ENCODE data around the gene SURF6.
"Not testable (repeated sequence)": the region's sequence is repeated elsewhere in the genome, so short reads cannot be mapped to it uniquely, and the experiment has no call there.

Gene SURF6

GRCh38 chr9:133342570-133342969 is 6.6 kb upstream of the SURF6 start:
- TF ChIP-seq, protein P1, sequence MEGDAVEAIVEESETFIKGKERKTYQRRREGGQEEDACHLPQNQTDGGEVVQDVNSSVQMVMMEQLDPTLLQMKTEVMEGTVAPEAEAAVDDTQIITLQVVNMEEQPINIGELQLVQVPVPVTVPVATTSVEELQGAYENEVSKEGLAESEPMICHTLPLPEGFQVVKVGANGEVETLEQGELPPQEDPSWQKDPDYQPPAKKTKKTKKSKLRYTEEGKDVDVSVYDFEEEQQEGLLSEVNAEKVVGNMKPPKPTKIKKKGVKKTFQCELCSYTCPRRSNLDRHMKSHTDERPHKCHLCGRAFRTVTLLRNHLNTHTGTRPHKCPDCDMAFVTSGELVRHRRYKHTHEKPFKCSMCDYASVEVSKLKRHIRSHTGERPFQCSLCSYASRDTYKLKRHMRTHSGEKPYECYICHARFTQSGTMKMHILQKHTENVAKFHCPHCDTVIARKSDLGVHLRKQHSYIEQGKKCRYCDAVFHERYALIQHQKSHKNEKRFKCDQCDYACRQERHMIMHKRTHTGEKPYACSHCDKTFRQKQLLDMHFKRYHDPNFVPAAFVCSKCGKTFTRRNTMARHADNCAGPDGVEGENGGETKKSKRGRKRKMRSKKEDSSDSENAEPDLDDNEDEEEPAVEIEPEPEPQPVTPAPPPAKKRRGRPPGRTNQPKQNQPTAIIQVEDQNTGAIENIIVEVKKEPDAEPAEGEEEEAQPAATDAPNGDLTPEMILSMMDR (IDR thresholded peaks at IDR 0.05; ENCODE audit: low read depth, low read length), result peak; percentile 29
- H3K4me3 ChIP-seq (ENCODE audit: low read depth, low read length), result no peak overlapping the region
- in situ Hi-C loops (cut with HindIII; ENCODE audit: low sequenced_read_pairs), result no loop called here
- DNase-seq (ENCODE audit: low read depth, low spot score), result no peak

DNA sequence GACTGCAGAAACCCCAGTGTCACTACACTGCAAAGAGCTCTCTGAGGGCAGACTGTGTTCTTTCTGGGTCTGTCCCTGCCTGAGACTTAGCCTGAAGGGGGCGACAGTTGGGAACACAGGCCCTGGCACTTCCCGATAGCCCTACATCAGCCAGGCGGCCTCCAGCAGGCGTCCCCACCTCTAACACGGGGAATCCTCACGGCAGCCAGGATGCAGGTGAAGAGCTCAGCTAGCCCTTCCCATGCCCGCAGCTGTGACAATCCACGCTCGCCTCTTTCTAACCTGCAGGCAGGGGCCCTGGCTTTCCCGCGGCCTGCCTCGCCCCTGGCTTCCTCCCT is 6.0 kb upstream of the SURF6 start:
- in situ Hi-C loops (cut with HindIII; ENCODE audit: low sequenced_read_pairs), result no loop called here
- TF ChIP-seq, protein P1 (IDR thresholded peaks at IDR 0.05; ENCODE audit: low read depth, low read length), result peak; percentile 28
- no peak for DNase-seq (ENCODE audit: low read depth, low spot score)
- H3K4me3 ChIP-seq (ENCODE audit: low read depth, low read length), result no peak overlapping the region

DNA sequence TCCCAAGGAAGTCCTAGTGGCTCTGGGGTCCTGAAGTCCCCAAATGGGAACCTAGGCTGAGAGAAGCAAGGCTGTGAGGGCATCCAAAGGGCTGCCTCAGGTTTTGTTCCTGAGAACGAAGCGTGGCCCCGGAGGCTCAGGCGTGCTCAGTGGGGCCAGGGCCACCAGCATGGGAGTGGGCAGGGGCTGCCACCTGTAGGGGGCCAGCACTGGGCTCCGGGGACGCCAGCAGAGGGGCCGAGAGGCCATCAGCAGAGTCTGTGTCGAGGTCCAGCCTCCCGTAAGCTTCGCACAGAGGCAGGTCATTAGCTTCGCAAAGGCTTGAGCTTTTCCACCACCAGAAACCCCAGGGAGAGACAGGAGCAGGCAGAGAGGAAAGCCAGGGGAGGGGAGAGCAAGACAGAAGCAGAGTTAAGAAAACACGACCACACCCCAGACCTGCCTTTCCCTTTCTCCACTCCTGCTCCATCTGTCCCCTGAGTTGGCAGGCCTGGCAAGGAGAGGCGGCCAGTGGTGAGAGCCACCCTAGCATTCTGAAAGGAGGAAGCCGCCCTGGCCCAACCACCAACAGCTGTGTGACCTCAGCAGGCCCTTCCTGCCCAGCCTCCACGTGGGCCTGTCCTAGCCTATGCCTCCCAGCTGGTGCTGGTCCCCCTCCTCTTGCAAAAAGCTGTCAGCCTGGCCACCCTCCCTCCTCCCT is 5.5 kb upstream of the SURF6 start:
- TF ChIP-seq, protein P1 (IDR thresholded peaks at IDR 0.05; ENCODE audit: low read depth, low read length), result no peak
- DNase-seq (ENCODE audit: low read depth, low spot score), result no peak
- H3K4me3 ChIP-seq (ENCODE audit: low read depth, low read length), result no peak overlapping the region
- in situ Hi-C loops (cut with HindIII; ENCODE audit: low sequenced_read_pairs), result no loop called here

GRCh38 chr9:133340916-133341315 is 4.9 kb upstream of the SURF6 start:
- H3K4me3 ChIP-seq (ENCODE audit: low read depth, low read length), result no peak overlapping the region
- in situ Hi-C loops (cut with HindIII; ENCODE audit: low sequenced_read_pairs), result no loop called here
- no peak for DNase-seq (ENCODE audit: low read depth, low spot score)

DNA sequence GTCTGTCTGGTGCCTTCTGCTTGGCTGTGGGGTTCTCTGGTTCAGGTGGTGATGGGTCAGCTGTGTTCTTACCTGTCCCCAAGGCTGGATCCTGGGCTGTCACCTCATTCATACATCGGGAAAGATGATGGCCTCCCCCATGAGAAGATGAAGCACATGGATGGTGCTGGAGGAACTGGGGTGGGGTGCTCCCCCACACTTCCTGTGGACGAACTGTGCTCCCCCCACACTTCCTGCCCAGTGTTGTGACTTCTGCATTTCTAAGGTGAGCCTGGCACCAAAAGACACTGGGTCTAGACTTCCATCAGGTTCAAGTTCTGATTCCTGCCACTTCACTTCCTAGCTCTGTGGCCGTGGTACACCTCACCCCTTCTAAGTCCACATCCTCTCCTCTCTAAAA is 4.3 kb upstream of the SURF6 start:
- in situ Hi-C loops (cut with HindIII; ENCODE audit: low sequenced_read_pairs), result no loop called here
- TF ChIP-seq, protein P1 (IDR thresholded peaks at IDR 0.05; ENCODE audit: low read depth, low read length), result no peak
- DNase-seq (ENCODE audit: low read depth, low spot score), result no peak
- H3K4me3 ChIP-seq (ENCODE audit: low read depth, low read length), result no peak overlapping the region

More at GRCh38 chr9:133340916-133341315, 4.9 kb upstream of the SURF6 start:
- TF ChIP-seq, protein P1 (IDR thresholded peaks at IDR 0.05; ENCODE audit: low read depth, low read length), result no peak

- in situ Hi-C loops (cut with HindIII; ENCODE audit: low sequenced_read_pairs), result no loop called here
- TF ChIP-seq, protein P1 (IDR thresholded peaks at IDR 0.05; ENCODE audit: low read depth, low read length), result no peak
- no peak overlapping the region for H3K4me3 ChIP-seq (ENCODE audit: low read depth, low read length)
- no peak for DNase-seq (ENCODE audit: low read depth, low spot score)
Measured at GRCh38 chr9:133339641-133340040, 3.7 kb upstream of the SURF6 start.

DNA sequence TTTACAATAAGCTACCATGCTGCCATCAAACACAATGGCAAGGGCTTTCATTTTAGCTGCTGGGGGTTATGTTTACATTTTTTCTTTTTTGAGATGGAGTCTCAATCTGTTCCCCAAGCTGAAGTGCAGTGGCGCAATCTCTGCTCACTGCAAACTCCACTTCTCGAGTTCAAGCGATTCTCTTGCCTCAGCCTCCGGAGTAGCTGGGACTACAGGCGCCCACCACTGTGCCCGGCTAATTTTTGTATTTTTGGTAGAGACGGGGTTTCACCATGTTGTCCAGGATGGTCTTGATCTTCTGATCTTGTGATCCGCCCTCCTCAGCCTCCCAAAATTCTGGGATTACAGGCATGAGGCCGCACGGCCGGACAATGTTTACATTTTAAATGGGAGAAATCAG is 1.1 kb downstream of the SURF6 start:
- H3K4me3 ChIP-seq (ENCODE audit: low read depth, low read length), result peak overlapping the region; percentile 96
- DNase-seq (ENCODE audit: low read depth, low spot score); in situ Hi-C loops (cut with HindIII; ENCODE audit: low sequenced_read_pairs): not testable (repeated sequence)

Data from astrocyte of the spinal cord (primary cell).